Stomach (tissue), 4 donors: ENCODE results near the gene SIRPA.

ENCODE experiments used
- EP300 ChIP-seq: sonication (generic); formaldehyde crosslinking; IDR thresholded peaks from one replicate; pipeline ENCODE4 v1.6.1; 2017; ENCODE audit warnings: antibody characterized with exemption
- POLR2A ChIP-seq, 4 donors: fragments of 450-650 bp; IDR thresholded peaks; one replicate each; pipeline ENCODE4 v1.6.1; 2016; ENCODE audit warnings: antibody characterized with exemption in 4 of 4, control low read depth in 2 of 4, mild to moderate bottlenecking in 1 of 4, moderate library complexity in 1 of 4
- POLR2AphosphoS5 ChIP-seq, 3 donors: sonication (generic); formaldehyde crosslinking; IDR thresholded peaks; one replicate each; pipeline ENCODE4 v1.6.1; 2016; ENCODE audit warnings: antibody characterized with exemption in 3 of 3
- TF ChIP-seq, protein P1 (sequence below), 7 experiments: fragments of 450-650 bp in 4 of 7; fragments of 200-600 bp in 3 of 7; sonication (generic) in 3 of 7; IDR thresholded peaks; one replicate each; pipeline ENCODE4 v1.5.1; 2016 to 2019; ENCODE audit warnings: antibody characterized with exemption in 7 of 7, control low read depth in 2 of 7, mild to moderate bottlenecking in 1 of 7

GRCh38 chr20:1905693-1906092 lies 10.5 kb downstream of the SIRPA start:
- TF ChIP-seq POLR2AphosphoS5 (IDR thresholded peaks at IDR 0.05): no peak
- TF ChIP-seq EP300: no peak
- TF ChIP-seq, protein P1, sequence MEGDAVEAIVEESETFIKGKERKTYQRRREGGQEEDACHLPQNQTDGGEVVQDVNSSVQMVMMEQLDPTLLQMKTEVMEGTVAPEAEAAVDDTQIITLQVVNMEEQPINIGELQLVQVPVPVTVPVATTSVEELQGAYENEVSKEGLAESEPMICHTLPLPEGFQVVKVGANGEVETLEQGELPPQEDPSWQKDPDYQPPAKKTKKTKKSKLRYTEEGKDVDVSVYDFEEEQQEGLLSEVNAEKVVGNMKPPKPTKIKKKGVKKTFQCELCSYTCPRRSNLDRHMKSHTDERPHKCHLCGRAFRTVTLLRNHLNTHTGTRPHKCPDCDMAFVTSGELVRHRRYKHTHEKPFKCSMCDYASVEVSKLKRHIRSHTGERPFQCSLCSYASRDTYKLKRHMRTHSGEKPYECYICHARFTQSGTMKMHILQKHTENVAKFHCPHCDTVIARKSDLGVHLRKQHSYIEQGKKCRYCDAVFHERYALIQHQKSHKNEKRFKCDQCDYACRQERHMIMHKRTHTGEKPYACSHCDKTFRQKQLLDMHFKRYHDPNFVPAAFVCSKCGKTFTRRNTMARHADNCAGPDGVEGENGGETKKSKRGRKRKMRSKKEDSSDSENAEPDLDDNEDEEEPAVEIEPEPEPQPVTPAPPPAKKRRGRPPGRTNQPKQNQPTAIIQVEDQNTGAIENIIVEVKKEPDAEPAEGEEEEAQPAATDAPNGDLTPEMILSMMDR (IDR thresholded peaks at IDR 0.05): no peak
- TF ChIP-seq POLR2A (IDR thresholded peaks at IDR 0.05): no peak
